ENCODE measurements around the gene TCF12.
"Not testable (repeated sequence)": the region's sequence is repeated elsewhere in the genome, so short reads cannot be mapped to it uniquely, and the experiment has no call there.

Gene TCF12

DNA sequence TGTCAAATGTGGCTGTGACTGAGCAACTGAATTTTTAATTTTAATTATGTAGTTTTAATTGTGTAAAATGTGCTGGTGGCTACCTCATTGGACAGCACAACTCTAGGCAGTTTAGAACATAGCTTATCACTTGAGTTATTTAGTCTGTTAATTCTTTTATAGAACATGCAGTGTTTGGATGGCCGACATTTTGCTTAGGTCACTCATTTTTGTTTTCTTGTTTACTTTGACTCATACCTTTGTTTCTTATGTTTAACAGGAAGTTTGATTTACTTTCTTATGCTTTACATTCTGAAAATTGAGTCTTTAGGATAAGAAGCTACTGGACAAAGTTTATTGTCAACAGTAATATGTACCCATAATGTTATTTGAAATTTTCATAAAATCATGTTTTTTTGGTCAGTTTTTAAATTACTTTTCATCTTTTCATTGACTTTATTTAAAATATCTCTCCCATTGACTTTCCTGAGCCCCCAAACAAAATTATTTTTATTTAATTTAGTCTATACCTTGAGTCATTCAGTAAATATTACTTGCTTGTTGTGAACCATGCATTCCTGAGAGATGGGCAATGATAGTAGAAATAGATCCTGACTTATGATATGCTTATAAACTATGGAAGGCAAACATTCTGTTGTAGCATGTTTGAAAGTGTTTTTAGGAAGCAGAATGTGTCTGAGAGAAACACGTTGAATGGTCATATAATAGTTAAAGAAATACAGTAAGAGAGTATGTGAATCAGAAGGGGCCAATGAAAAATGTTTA is 60.6 kb downstream of the TCF12 start:
- peak; percentile 20 for DNase-seq (ENCODE audit: low spot score)

DNA sequence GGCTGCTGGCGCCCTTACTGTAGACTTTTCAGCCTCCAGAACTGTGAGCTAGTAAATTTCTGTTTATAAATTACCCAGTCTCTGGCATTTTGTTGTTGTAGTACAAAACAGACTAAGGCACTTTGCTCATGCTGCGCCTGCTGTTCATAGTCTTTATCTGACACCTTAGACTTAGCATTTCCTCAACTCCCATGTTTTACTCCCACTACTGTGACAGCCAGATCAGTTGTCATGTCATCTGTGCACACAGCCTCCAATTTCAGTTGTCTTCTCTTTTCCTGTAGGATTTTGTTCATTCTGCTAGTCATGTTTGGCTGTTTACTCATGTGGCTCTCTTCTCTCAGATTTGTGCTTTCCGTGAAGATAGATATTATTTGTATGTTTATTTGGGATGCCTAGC is 62.0 kb downstream of the TCF12 start:
- DNase-seq (ENCODE audit: low spot score): no peak

GRCh38 chr15:56981160-56981559 is 62.7 kb downstream of the TCF12 start:
- DNase-seq (ENCODE audit: low spot score): no peak

DNA sequence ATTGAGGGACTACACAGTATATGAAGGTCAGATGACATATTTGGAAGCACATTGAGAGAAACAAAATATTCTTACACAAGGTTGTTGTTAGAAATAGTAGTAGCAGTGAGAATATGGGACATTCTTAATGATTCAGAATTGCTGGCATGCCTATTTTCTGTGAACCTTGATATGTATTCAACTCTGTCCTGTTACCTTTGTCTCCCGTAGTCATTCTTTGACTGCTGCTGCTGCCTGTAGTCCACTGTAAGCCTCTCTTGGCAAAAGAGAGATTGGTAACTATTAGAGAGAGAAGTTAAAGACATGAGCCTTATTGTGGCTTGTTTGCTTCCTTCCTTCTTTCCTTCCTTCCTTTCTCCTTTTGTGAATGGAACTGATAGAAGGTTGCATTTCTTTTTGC is 64.5 kb downstream of the TCF12 start:
- no peak for DNase-seq (ENCODE audit: low spot score)

- DNase-seq (ENCODE audit: low spot score): peak; percentile 31
These were observed 66.4 kb downstream of the TCF12 start for GRCh38 chr15:56984681-56985481.

DNA sequence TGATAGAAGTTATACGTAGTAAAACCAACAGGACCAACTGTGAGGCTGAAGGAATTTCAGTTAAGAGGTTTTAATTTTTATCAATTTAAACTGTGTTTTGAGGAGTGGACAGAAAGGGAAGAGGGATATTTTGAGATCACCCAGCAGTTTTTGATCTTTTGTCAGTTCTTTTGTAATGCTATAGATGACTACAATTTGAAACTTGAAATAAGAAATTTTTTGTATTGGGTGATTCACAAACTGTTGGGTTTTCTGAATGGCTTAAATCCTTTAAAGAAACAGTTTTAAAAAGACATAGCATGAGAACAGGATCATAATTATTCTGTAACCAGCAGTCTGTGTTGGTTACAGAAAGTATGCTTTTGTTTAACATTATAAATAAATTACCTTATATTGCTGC is 67.4 kb downstream of the TCF12 start:
- no peak for DNase-seq (ENCODE audit: low spot score)

GRCh38 chr15:56987286-56987685 is 68.8 kb downstream of the TCF12 start:
- DNase-seq (ENCODE audit: low spot score): no peak

DNA sequence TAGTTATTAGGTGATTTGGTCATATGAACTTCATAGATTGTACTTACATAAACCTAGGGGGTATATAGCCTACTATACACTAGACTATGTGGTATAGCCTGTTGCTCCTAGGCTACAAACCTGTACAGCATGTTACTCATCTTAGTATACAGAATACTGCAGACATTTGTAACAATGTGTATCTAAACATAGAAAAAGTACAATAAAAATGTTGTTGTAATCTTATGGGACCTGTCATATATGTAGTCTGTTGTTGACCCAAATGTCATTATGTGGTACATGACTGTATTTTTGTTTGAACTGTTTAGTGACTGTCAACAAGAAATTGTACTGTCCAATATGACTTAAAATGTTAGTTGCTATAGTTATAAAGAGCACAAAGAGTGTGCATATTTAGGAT is 69.8 kb downstream of the TCF12 start:
- no peak for DNase-seq (ENCODE audit: low spot score)

DNA sequence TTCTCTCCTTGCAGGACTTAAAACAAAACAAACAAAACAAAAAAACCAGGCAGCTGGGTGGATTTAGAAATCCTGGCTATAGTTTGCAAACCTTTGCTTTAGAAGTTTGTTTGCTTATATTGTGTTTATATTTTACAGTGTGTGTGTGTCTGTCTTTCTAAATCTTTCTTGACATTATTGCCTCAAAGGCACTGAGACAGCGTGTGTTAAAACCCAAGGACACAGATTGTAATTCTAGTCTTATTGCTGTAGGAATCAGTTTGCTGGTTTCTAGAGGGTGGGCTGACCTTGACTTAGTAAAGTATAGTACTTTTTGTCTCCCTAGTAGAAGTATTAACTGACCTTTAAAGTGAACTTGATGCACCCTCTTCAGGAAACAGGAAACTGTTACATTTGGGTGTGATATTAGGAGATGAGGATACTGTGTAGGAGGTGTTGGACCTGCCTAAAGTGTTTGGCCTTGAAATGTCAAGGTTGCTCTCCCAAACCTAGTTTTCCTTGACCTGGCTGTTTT is 71.0 kb downstream of the TCF12 start:
- DNase-seq (ENCODE audit: low spot score): no peak

DNA sequence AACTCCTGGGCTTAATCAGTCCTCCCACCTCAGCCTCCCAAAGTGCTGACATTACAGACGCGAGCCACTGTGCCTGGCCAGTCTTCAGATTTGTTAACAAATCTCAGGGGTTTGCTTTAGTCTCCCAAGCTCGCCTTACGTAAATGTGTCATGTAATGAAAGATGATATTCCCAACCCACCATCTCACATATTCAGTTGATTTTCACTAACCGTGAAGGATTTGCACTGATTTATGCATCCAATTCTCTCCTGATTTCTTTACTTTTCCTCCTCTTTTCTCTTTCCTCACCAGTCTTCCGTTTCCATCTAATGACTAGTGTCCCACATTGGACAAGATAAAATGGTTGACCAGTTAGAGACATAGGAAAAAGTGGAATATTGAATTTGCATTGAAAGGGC is 72.6 kb downstream of the TCF12 start:
- DNase-seq (ENCODE audit: low spot score): no peak

DNA sequence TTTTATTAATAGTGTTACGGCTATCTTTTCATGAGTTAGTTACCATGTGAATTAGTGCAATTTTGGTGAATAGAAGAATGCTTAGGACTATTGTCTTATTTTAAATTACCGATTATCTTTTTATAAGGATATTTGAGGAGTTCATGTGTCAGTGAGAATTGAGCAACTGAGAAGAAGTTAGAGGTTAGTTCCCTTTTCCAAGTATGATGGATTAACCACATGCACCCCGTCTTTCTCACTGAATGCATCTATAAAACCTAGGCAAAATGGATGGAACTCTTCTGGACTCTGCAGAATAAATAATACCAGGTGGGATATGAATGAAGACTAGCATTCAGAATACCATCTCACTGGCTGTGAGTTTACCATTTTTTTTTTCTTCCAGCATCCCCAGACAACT is 74.3 kb downstream of the TCF12 start:
- DNase-seq (ENCODE audit: low spot score): no peak

- no peak for DNase-seq (ENCODE audit: low spot score)
These were observed 75.8 kb downstream of the TCF12 start for GRCh38 chr15:56994280-56994679.

DNA sequence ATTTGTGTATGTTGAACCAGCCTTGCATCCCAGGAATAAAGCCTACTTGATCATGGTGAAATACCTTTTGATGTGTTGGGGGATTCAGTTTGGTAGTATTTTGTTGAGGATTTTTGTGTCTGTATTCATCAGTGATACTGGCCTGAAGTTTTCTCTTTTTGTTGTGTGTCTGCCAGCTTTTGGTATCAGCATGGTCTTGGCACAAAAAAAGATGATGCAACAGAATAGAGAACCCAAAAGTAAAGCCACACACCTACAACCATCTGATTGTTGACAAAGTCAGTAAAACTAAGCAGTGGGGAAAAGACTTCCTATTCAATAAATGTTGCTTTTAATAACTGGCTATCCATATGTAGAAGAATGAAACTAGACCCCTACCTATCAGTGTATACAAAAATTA is 77.6 kb downstream of the TCF12 start:
- DNase-seq (ENCODE audit: low spot score): no peak

DNA sequence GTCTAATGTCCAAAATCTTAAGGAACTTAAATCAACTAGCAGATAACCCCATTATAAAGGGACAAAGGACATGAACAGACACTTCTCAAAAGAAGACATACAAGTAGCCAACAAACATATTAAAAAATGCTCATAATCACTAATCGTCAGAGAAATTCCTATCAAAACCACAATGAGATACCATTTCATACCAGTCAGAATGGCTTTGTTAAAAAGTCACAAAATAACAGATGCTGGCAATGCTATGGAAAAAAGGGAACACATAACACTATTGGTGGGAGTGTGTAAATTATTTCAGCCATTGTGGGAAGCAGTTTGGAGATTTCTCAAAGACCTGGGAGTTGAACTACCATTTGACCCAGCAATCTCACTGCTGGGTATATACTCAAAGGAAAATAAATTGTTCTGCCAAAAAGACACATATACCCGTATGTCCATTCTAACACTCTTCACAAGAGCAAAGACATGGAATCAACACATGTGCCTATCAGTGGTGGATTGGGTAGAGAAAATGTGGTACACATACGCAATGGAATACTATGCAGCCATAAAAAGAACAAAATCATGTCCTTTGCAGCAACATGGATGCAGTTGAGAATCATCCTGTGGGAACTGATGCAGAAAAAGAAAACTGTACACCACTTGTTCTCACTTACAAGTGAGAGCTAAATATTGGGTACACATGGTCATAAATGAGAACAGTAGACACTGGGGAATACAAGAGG is 78.5 kb downstream of the TCF12 start:
- DNase-seq (ENCODE audit: low spot score): no peak

GRCh38 chr15:57003418-57003817 is 85.0 kb downstream of the TCF12 start:
- peak; percentile 12 for DNase-seq (ENCODE audit: low spot score)

- DNase-seq (ENCODE audit: low spot score): no peak
These were observed 86.8 kb downstream of the TCF12 start for GRCh38 chr15:57005244-57005643.

DNA sequence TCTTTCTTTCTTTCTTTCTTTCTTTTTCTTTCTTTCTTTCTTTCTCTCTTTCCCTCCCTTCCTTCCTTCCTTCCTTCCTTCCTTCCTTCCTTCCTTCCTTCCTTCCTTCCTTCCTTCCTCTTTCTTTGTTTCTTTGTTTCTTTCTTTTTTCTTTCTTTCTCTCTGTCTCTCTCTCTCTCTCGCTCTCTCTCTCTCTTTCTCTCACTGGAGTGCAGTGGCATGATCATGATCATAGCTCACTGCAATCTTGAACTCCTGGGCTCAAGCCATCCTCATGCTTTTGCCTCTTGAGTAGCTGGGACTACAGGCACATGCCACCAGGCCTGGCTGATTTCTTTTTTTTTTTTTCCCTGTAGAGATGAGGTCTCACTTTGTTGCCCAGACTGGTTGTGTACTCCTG is 89.4 kb downstream of the TCF12 start:
- not testable (repeated sequence) for DNase-seq (ENCODE audit: low spot score)

GRCh38 chr15:57010724-57011123 is 92.3 kb downstream of the TCF12 start:
- no peak for DNase-seq (ENCODE audit: low spot score)

DNA sequence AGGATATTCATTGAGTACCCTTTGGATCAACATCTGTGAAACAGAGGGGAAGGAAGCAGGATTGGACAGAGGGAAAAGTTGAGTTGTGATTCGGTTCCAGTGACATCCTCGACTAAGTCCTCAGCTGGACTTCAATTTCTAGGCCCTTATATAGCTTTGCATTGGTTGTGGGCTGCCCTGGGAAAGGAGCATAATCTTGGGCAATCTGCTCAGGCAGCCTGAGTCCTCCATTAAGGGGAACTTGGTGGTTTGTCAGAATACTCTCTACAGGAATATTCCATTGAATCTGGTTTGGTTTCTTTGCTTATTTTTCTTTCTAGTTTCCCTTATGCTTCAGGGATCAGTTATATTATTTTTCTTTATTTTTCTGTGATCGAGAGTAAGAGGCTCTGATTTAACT is 94.1 kb downstream of the TCF12 start:
- DNase-seq (ENCODE audit: low spot score): no peak

DNA sequence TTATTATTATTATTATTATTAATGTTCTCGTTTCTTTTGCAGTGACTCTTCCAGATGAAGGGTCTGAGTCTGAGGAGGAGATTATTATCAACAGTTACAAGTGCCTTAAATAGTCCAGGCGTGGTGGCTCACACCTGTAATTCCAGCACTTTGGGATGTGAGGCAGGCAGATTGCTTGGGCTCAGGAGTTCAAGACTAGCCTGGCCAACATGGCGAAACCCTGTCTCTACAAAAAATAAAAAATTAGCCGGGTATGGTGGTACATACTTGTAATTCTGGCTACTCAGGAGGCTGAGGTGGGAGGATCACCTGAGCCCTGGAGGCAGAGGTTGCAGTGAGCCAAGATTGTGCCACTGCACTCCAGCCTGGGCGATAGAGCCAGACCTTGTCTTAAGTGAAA is 96.5 kb downstream of the TCF12 start:
- not testable (repeated sequence) for DNase-seq (ENCODE audit: low spot score)

GRCh38 chr15:57015360-57015759 is 96.9 kb downstream of the TCF12 start:
- DNase-seq (ENCODE audit: low spot score): no peak

GRCh38 chr15:57015897-57016296 is 97.5 kb downstream of the TCF12 start:
- no peak for DNase-seq (ENCODE audit: low spot score)

- no peak for DNase-seq (ENCODE audit: low spot score)
These were observed 98.6 kb downstream of the TCF12 start for GRCh38 chr15:57017024-57017423.
